ENCODE data around the gene USP48.

The USP48 gene

DNA sequence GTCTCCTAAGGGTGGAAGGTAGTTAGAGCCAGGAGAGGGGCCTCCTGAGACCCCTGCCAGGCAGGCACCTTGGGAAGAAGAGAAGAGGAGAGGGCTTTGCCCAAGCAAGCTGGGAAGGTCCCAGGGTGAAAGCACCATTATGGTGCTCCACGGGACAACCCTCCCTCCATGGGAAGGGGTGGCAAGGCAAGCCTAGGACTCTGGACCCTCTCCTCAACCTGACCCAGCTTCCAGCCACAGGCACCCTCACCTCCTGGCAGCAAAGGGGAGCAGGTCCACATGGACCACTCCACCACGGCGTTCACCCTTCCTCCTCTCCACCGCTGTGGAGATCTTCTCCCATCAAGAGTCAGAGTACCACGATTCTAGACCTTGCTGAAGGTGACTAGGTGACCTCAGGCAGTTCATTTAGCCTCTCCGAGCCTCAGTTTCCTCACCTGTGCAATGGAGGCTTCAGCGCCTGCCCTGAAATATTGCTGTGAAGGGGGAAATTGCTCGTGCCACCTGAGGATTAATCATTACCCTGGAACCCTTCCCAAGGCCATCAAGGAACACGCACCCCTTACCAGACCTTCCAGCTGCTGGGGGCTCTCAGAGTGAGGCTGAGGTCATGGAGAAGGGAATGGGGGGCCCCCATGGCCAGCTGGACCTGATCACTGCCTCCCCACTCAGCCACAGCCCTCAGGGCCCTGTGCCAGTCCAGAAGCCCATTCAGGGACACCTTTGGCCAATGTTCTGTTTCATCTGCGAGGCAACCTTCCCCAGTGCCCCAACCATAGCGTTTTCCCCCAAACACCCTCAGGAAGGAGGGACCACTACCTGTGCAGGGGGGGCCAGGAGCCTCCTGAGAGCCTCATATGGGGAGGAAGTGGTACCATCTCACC, 115.4 kb downstream of the USP48 start:
- DNase-seq = peak; percentile 13

DNA sequence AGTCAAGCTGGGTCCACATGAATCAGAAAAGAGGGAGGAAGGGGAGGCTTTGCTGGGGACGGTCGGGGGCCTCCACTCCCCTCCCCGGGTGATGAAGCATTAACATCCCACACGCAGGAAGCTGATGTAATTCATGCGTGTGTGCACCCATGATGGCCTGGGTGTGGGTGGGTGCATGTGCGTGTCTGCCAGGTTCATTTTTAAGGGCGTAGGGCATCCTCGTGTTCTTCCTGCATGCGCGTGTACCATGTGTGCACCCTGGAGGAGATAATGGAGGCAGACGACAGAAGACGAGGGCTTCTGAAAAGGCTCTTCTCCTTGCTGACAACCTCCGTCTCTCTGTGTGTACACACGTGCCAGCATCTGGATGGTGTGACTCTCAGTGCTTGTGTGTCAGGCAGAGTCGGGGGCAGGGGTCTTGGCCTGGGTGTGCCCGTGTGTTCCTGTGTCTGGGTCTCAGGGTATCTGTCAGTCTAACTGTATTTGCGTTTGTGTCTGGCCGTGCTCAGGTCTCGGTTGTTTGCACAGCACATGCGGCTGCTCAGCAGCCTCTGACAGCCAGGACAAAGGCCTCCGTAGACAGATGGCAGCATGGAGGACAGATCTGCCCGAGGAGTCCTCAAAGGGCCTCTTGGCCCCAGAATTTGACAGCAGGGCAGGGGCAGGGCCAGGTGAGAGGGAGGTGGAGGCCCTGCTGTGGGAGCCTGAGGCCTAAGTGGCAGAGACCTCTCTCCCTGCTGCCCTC, 116.2 kb downstream of the USP48 start:
- peak; percentile 45 for DNase-seq

DNA sequence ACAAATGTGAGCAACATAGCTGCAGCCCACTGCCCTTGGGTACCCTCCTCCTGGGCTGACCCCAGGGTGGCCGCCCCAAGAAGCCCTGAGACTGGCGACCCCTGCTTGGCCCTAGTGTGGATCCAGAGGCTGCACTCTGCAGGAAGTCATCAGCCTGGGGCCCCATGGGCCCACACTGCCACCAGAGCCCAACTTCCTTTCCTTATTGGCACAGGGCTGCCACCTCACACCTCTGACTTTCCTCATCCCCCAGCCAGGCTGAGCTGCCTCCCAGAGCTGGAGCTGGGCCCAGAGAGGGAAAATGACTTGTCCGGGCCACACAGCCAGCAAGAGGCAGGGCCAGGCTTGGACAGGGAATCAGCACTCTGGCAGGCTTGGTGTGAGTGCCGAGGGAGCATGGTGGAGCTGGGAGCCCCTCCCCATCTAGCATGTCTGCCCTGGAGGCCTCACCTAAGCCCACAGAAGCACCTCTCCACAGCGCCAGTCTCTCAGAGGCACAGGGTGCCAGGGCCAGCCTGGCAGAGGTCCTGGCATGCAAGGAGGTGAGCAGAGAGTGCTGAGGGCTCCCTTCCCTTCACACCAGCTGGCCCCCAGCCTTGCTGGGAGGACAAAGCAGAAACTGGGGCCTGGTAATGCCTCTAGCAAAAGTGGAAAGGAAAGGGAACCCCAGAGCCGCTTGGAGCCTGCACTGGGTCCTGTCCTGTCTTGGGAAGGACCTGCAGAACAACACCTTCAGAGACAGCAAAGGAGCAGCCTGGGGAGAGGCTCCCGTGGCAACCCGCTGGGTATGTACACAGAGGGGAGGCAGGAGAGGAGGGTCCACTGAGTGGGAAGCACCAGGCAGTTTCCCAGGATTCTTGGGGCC, 117.0 kb downstream of the USP48 start:
- no peak for DNase-seq

DNA sequence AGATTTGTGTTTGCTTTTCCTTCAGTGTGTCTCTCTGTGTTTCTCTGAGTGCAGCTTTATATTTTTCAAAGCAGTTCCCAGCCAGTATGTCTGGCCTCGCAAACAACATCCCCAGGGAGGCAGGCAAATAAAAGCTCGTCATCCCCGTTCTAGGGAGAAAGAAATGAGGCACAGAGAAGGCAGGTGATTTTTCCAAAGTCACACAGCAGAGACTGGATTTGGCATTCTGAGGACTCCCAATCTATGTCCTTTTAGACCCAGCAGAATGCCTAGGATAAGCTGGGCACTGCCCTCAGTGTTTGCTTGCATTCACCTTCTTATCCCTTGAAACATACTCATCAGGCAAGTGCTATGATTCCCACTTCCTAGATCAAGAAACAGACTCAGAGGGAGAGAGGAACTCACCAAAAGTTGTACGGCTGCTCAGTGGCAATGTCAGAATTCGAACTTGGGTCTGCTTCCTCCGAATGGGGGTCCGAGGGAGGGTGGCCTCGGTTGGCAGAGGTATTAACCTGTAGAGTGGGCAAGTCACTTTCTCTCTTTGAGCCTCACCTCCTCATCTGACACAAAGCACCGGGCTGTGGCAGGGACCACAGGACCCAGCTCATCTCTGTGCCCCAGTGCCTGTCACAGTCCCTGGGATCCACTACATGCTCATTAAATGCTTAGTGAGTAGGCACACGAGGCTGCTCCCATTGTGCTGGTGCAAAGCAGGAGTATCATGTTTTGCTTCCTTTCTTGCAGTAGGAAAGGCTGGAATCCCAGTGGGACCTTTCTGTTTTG, 118.0 kb downstream of the USP48 start:
- no peak for DNase-seq

DNA sequence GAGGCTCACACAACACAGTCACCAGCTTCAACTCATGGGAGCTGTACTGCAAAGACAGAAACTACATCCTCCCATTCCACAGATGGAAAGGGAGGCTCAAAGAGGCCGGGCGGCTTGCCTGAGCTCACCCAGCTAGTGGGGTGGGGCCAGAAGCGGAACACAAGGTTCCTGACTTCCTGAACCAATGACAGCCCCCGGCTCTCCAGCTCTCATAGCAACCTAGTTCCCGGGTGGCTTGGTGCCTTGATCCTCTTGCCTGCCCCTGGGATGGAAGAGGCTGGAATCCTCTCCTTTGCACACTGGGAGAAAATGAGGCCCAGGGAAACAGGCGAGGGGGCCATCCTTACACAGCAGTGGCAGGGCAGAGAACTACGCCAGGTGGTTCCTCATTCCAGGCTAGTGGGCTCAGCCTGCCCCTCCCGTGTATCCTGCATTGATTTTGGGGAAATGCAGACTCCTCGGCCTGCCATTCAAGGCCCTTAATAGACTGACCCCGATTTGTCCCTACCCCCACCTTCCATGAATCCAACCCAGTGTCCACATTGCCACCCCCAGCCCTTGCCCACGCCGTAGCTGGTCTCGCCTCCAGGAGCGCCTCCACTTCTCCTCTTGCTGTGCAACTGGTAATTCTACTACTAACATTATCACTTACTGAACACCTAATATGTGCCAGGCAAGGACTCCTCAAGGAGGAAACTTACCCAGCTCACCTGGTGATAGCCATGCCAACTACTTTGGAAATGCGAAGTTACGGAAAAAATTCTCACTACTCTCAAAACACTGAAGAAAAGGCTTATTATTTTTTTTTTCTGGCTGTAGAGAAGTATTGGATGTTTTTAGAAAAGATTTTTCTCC, 118.8 kb downstream of the USP48 start:
- no peak for DNase-seq

DNA sequence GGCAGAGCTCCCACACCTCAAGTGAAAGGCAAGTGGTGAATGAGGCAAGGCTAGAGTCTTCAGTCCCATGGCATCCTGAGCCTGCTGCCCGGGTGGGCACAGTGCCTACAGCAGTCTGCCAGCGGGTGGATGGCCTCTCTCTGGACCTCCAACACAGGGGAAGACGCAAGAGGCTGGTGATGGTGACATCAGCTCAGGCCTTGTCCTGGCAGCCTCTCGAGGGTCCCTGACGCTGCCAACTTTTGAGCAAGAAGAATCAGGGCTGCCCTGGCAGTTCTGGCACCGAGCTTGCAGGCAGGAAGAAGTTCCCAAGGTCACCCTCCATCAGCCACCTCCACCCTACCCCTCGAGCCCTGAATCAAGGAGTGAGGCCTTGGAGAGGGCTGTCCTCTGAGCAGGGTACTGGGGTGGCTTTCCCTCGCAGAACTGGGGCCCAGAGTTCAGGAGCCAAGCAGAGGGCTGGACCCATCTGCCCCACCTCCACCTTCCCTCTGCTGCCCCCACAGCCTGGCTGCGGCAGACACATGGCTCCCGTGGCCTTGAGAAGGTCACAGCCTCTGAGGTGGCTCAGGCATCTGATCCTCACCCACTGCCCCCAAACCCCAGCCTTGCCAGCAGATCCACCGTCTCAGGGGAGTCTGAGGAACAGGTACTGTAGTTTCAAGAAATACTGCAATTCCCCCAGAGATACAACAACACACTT, 119.5 kb downstream of the USP48 start:
- DNase-seq = no peak

DNA sequence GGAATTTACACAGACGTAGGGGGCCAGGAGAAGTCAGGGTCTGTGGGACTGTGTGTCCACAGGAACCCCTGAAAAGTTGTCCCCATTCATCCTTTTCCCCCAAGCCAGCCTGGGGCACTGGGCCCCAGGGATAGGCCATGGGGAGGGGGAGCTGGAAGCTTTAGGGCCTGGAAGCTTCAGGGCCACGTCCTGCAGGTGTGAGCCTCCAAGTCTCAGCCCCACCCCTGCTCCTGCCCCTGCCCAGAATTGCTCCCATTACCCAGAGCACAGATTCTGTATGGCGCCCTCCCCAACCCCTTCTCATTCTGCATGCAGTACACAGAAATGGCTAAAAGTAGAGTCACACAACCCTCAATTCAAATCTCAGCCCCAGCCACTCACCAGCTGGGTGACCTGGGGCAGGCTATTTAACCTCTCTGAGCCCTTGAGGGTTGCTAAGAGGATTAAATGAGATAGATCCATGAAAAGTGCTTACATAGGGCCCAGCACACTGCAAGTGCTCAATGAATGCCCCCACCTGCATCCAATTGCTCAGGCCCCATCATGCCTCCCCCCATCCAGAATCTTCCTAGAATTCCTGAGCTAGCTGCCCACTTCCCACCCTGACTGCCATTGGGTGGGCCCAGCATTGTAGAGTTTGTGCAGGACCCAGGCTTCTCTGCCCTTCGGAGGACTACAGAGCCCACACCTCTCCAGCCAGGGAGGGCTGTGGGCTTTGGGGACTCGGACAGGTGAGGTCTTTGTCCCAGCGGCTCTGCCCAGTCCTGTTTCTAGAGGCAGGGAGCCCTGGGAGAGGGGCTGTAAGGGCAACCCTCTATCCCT, 120.3 kb downstream of the USP48 start:
- no peak for DNase-seq

DNA sequence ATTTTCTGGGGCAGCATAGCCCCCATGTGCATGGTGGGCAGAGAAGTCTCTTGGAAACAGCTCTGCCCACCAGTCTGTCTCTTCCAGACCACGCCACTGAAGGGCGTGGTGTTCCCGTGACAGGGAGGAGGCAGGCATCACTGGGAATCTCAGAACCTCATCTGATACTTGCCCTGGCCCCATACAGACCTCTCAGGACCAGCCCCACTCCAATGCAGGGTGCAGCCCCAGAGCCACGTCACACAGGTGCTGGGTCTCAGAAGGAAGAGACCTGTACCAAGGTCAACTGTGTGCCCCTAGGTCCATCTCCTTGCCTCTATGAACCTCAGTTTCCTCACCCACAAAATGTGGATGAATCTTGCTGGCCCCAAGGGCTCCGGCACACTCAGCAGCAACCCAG, 121.1 kb downstream of the USP48 start:
- DNase-seq = no peak

DNA sequence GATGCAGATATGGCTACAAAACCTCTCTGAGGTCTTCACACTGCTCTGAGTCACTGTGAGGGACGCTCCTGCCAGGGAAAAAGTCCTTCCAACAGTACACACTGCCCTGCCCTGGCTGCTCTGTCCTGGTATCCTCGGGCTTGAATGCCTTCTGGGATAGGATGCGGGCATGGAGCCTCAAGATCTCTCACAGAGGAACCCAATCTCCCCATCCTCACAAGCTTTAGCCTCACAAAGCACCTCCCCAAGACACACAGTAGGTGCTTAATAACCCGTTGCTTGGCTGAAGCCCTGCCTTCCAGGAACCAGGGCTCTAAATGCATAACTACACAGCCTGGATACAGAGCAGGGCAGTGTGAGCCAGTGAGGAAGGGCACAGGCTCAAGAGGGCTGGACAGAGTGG, 123.0 kb downstream of the USP48 start:
- DNase-seq = no peak

DNA sequence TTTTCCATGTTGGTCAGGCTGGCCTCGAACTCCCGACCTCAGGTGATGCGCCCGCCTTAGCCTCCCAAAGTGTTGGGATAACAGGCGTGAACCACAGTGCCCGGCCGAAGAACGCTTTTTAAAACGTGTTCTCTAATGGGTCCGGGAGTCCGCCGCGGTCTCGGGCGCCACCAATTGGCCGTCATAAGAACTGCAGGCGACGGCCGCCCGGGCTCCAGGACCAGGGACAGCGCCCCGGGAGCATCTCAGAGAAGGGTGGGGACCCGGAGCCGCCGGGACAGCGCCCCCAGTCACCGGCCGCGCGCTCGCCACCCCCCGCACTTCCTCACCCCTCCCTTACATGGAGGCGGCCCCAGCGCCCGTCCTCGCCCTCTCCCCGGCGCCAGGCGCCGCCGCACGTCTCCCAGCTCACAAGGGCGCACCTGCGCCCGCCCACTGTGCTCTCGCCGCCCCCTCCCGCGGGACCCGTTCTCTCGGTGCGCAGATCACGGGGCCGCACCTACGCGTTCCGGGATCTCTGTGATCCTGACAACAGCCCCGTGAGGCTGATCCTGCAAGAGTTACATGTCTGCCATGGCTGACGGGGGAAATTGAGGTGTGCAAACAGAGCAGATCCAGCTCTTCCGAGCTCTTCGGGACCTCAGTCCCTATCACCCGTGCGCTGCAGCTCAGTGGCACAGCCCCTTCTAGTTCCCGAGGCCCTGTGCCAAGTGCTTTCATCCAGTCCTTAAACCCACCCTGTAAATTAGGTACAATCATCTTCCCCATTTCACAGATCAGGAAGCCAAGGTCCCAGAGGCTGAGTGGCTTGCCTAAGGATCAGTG, 123.6 kb downstream of the USP48 start:
- peak; percentile 93 for DNase-seq

DNA sequence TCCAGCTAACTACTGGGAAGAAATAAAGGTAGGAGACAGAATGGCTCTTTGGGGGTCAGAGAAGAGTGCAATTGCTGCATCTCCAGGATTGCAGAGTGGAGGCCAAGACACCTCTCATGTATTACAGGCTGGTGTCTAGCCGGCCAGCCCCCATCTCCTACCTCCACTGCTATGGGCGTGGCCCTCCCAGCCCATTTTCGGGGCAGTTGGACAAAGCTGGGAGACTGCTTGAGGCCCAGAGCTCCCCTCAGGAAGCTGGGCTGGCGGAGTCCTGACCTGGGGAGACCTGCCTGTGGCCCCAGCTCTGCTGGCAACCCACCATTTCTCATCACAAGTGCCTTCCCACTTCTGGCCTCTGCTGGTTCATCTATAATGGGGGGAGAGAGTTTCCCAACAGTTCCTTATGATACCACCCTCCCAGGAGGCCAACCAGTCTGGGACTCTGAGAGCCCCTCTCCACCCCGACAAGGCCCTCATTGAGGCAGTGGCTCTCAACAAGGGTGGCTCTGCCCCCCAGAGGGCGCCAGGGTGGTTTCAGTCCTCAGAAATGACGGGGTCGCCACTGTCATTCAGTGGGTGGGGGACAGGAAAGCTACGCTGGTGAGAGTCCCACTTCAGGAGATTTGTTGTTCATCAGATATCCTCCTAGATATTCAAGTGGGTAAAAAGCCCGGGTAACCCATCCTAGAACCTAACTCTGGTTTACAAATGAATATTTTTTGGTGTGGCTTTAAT, 125.3 kb downstream of the USP48 start:
- DNase-seq = no peak

DNA sequence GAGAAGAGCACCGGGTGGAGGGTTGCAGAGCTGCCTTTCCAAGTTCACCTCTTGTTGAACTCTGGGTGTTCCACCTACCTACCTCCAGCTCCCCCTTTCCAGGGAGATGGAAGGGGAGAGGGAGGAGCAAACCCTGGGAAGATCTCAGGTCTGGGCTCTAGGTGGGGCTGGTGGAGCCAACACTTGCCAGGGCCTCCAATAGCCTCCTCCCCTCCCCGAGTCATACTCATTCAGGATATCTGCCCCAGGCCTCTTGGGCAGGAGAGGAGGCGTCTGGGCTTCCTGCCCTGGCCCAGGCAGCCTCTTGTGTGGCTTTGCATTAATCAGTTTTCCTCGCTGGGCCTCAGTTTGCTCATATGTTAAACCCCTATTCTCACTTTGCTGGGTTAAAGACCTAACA, 127.2 kb downstream of the USP48 start:
- no peak for DNase-seq

DNA sequence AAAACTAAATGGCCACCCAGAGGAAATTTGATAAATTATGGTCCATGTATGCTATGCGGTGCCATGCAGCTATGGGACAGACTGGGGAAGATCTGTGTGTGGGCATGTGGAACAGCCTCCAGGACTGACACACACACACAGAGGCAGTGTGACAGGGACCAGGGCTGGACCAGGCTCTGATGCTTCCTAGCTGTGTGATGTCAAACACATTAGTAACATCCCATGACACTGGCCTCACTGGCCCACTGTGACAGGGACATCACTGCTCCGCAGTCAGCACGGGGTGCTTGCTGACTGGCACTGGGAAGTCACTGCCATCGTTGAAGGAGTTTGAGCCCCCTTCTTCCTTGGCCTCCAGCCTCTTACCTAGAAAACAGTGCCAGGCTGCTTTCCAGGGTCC, 127.7 kb downstream of the USP48 start:
- no peak for DNase-seq

DNA sequence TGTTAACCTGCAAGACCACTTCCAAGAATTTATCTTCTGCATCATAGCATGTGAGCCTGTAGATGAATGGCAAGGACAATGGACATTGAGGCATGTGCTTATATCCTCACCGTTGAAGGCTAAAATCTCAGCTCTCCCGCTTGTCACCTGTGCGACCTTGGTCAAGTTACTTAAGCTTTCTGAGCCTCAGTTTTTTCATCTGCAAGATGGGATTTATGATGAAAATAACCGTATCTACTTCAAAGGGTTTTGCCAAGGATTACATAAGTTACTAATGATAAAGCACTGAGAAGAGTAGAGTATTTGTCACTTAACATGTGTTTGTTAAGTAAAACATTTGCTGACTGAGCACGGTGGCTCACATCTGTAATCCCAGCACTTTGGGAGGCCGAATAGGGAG, 128.7 kb downstream of the USP48 start:
- DNase-seq = no peak

DNA sequence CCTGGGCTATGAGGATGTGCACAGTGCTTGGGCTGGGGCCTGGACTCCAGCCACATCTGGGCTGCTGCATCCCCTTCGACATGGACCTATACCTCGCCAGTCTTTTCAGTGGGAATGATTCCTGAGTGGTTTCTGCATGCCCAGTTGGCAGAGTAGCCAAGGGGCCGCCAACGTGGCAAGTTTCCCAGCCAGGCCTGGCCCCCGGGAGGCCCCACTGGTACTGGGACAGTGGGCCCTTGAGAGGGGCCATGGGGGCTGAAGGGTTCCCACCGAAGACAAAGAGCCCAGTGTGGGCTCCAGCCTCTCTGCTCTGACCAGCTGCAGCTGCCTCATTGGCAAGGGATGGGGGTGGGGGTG, 129.2 kb downstream of the USP48 start:
- no peak for DNase-seq

DNA sequence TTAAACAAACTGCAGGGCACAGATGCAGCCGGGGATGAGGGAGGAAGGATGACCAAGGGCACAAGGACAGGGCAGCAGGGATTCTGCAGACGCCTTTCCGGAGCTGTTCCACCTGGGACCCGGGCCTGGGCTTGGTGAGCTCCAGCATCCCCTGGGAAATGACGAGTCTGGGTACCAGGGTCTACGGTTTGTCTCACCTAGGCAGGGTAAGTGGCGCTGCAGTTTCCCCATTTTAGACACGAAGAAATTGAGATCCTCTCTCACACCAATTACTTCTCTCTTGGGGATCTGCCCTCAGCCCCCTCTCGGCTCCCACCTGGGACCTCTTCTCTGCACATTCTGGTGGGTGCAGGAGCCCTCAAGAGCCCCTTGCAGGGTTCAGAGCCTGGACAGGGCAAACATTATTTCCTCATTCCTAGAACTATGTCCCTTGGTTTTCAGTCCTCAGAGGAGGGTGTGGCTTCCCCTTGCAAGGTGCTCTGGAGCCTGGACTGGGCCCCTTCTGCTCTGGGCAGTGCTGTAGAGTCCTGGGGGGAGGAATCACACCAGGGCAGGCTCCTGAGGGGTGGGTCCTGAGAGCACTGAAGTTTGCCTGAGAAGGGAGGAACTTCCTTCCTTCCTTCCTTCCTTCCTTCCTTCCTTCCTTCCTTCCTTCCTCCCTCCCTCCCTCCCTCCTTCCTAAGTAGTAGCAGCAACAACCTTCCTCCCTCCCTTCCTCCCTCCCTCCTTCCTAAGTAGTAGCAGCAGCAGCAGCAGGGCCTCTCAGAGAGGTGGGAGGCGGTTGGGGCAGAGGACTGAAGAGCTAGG, 129.8 kb downstream of the USP48 start:
- DNase-seq = no peak
